Urinary bladder (tissue), 4 donors: ENCODE results near the gene BAX. TPM values are rescaled to one million over a fixed set of nuclear protein-coding genes. Genes with fewer than 3 reads are reported as not detected.

Source experiments
- DNase-seq: peaks from one replicate; pipeline ENCODE4 v3.0.0-alpha.2; 2015; ENCODE audit errors: extremely low spot score
- H3K27ac ChIP-seq: one replicate; pipeline ENCODE4 v1.5.1; 2013; ENCODE audit warnings: low read depth, mild to moderate bottlenecking, moderate library complexity
- H3K36me3 ChIP-seq: one replicate; pipeline ENCODE4 v1.6.1; 2013; ENCODE audit warnings: mild to moderate bottlenecking, moderate library complexity; ENCODE audit not compliant: insufficient read depth
- H3K4me1 ChIP-seq: one replicate; pipeline ENCODE4 v1.6.1; 2013; ENCODE audit warnings: mild to moderate bottlenecking, moderate library complexity; ENCODE audit not compliant: insufficient read depth
- H3K4me3 ChIP-seq: one replicate; pipeline ENCODE4 v1.5.1; 2013; ENCODE audit warnings: low read depth, low read length
- WGBS: extraction: QIAGEN DNeasy Blood & Tissue Kit; methylation state at CpG from one replicate; pipeline ENCODE4 v1.1.7; 2013; 5-methylcytosine and 5-hydroxymethylcytosine counted together
- polyA plus RNA-seq: library from polyadenylated mRNA; stranded (reverse); fragments of 200-250 nt; gene quantifications from one replicate; pipeline ENCODE4 v1.2.3, GENCODE V29; 2013
- small RNA-seq: library from RNA; depleted of rRNA; stranded (forward); fragments of <200 nt; gene quantifications from one replicate; pipeline ENCODE3, GENCODE V24; 2014
- total RNA-seq: library from RNA; depleted of rRNA; stranded (reverse); fragments of >200 nt; gene quantifications from one replicate; pipeline ENCODE4 v1.2.3, GENCODE V29; 2014
- donor health status: healthy with polysubstance abuse.
- donor health status: healthy.

BAX gene
- total and polyA plus RNA-seq, 2 donors = 13.1 to 73.0 TPM

DNA sequence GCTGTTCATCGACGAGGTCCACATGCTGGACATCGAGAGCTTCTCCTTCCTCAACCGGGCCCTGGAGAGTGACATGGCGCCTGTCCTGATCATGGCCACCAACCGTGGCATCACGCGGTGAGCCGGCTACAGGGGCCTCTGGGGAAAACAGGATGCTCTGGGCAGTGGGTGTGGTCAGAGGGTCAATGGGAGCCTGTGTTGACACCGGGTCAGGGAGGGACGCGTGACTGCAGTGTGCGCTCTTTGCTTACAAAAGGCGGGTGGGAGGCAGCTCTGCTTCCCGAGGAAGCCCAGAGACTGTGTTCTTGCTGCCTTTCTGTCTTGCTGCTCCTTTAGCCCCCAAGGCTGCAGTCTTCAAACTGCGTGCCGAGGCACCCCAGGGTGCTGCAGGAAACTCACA lies 56.5 kb downstream of the BAX start:
- peaks cover 2% of the 10 kb centered on the region for H3K36me3 ChIP-seq
- 90% methylated on average over 17 of the region's 17 CpGs for WGBS

More for the DNA sequence above, 56.5 kb downstream of the BAX start:
- Histone ChIP-seq H3K4me1 (no peaks in the 10 kb centered on the region), H3K27ac (no peak overlapping the region), H3K4me3 (no peak overlapping the region)
- no peak for DNase-seq

Small RNAs within 50 kb of the gene (small RNA-seq; reads per million reads assigned to genes)
- gene AC026803.1 = not detected
- not detected for gene MIR6798

Other genes with a start within 250 kb of the BAX start
- gene MAMSTR, start 235.2 kb upstream of the BAX start, total RNA-seq = 2.5 TPM
- 3.0 TPM for gene MAMSTR, start 235.2 kb upstream of the BAX start, polyA plus RNA-seq
- 10.8 TPM for gene RASIP1, start 214.3 kb upstream of the BAX start, total RNA-seq
- 15.5 TPM for gene RASIP1, start 214.3 kb upstream of the BAX start, polyA plus RNA-seq
- gene IZUMO1, start 208.0 kb upstream of the BAX start, total RNA-seq = not detected
- not detected for gene IZUMO1, start 208.0 kb upstream of the BAX start, polyA plus RNA-seq
- gene FUT1, start 202.2 kb upstream of the BAX start, total RNA-seq = 1.6 TPM
- gene FUT1, start 202.2 kb upstream of the BAX start, polyA plus RNA-seq = 1.5 TPM
- gene FGF21, start 199.4 kb upstream of the BAX start, total RNA-seq = not detected
- gene FGF21, start 199.4 kb upstream of the BAX start, polyA plus RNA-seq = not detected
- gene BCAT2, start 143.8 kb upstream of the BAX start, total RNA-seq = 34.4 TPM
- 79.2 TPM for gene BCAT2, start 143.8 kb upstream of the BAX start, polyA plus RNA-seq
- 3.4 TPM for gene HSD17B14, start 118.4 kb upstream of the BAX start, total RNA-seq
- gene HSD17B14, start 118.4 kb upstream of the BAX start, polyA plus RNA-seq = 18.6 TPM
- 11.5 TPM for gene PLEKHA4, start 86.3 kb upstream of the BAX start, total RNA-seq
- gene PLEKHA4, start 86.3 kb upstream of the BAX start, polyA plus RNA-seq = 56.4 TPM
- 21.8 TPM for gene PPP1R15A, start 82.5 kb upstream of the BAX start, total RNA-seq
- gene PPP1R15A, start 82.5 kb upstream of the BAX start, polyA plus RNA-seq = 122 TPM
- not detected for gene TULP2, start 56.1 kb upstream of the BAX start, total RNA-seq
- 0.57 TPM for gene TULP2, start 56.1 kb upstream of the BAX start, polyA plus RNA-seq
- 107 TPM for gene NUCB1, start 54.6 kb upstream of the BAX start, total RNA-seq
- 478 TPM for gene NUCB1, start 54.6 kb upstream of the BAX start, polyA plus RNA-seq
- gene DHDH, start 21.2 kb upstream of the BAX start, total RNA-seq = 0.37 TPM
- 0.75 TPM for gene DHDH, start 21.2 kb upstream of the BAX start, polyA plus RNA-seq
- gene FTL, start 10.4 kb downstream of the BAX start, total RNA-seq = 1,234 TPM
- gene FTL, start 10.4 kb downstream of the BAX start, polyA plus RNA-seq = 4,798 TPM
- 33.3 TPM for gene GYS1, start 38.4 kb downstream of the BAX start, total RNA-seq
- 39.5 TPM for gene GYS1, start 38.4 kb downstream of the BAX start, polyA plus RNA-seq
- 61.3 TPM for gene RUVBL2, start 39.0 kb downstream of the BAX start, total RNA-seq
- gene RUVBL2, start 39.0 kb downstream of the BAX start, polyA plus RNA-seq = 83.4 TPM
- gene LHB, start 62.2 kb downstream of the BAX start, total RNA-seq = not detected
- not detected for gene LHB, start 62.2 kb downstream of the BAX start, polyA plus RNA-seq
- gene CGB3, start 69.5 kb downstream of the BAX start, total RNA-seq = not detected
- not detected for gene CGB3, start 69.5 kb downstream of the BAX start, polyA plus RNA-seq
- not detected for gene CGB2, start 77.0 kb downstream of the BAX start, total RNA-seq
- gene CGB2, start 77.0 kb downstream of the BAX start, polyA plus RNA-seq = not detected
- gene CGB1, start 82.0 kb downstream of the BAX start, total RNA-seq = not detected
- not detected for gene CGB1, start 82.0 kb downstream of the BAX start, polyA plus RNA-seq
- not detected for gene CGB5, start 89.0 kb downstream of the BAX start, total RNA-seq
- not detected for gene CGB5, start 89.0 kb downstream of the BAX start, polyA plus RNA-seq
- not detected for gene CGB8, start 94.2 kb downstream of the BAX start, total RNA-seq
- gene CGB8, start 94.2 kb downstream of the BAX start, polyA plus RNA-seq = not detected
- gene CGB7, start 102.9 kb downstream of the BAX start, total RNA-seq = not detected
- gene CGB7, start 102.9 kb downstream of the BAX start, polyA plus RNA-seq = 0.37 TPM
- 2.5 TPM for gene NTF4, start 109.9 kb downstream of the BAX start, total RNA-seq
- gene NTF4, start 109.9 kb downstream of the BAX start, polyA plus RNA-seq = 4.1 TPM
- not detected for gene KCNA7, start 117.8 kb downstream of the BAX start, total RNA-seq
- gene KCNA7, start 117.8 kb downstream of the BAX start, polyA plus RNA-seq = not detected
- gene SNRNP70, start 130.6 kb downstream of the BAX start, total RNA-seq = 166 TPM
- gene SNRNP70, start 130.6 kb downstream of the BAX start, polyA plus RNA-seq = 191 TPM
- 4.7 TPM for gene LIN7B, start 159.5 kb downstream of the BAX start, total RNA-seq
- 18.5 TPM for gene LIN7B, start 159.5 kb downstream of the BAX start, polyA plus RNA-seq
- not detected for gene C19orf73, start 164.3 kb downstream of the BAX start, total RNA-seq
- 1.6 TPM for gene C19orf73, start 164.3 kb downstream of the BAX start, polyA plus RNA-seq
- 5.2 TPM for gene PPFIA3, start 164.7 kb downstream of the BAX start, total RNA-seq
- 12.2 TPM for gene PPFIA3, start 164.7 kb downstream of the BAX start, polyA plus RNA-seq
- 5.2 TPM for gene HRC, start 200.5 kb downstream of the BAX start, total RNA-seq
- gene HRC, start 200.5 kb downstream of the BAX start, polyA plus RNA-seq = 3.8 TPM
- 18.0 TPM for gene TRPM4, start 202.9 kb downstream of the BAX start, total RNA-seq
- gene TRPM4, start 202.9 kb downstream of the BAX start, polyA plus RNA-seq = 18.8 TPM